GM12878 (cell line): Measurements from ENCODE around the gene PLAGL2. TPM values are rescaled to one million over a fixed set of nuclear protein-coding genes. Genes with fewer than 3 reads are reported as not detected.

Source experiments
- ATAC-seq: fragments of 200-7000 bp; cut with Tn5 transposase; 3 replicates; pipeline ENCODE4 v1.9.1; 2020; ENCODE audit warnings: mild to moderate bottlenecking, moderate library complexity
- BruUV-seq: library from RNA; stranded (reverse); fragments of 400-500 nt; replicated peaks from 2 replicates; lab custom pipeline; 2021; lab: Mats Ljungman, UMichigan
- CTCF ChIA-PET: fragments of 300-600 bp; sonication (Branson Sonifier 250); formaldehyde crosslinking; extraction: SDS; loops from one replicate; lab custom pipeline; 2021; ENCODE audit warnings: inconsistent platforms; lab: Yijun Ruan, JAX
- POLR2A ChIA-PET: fragments of 350-600 bp; formaldehyde crosslinking; extraction: SDS; loops from one replicate; lab custom pipeline; 2021; ENCODE audit warnings: inconsistent platforms; lab: Charles Lee
- RAD21 ChIA-PET: fragments of 300-600 bp; sonication (Branson Sonifier 250); formaldehyde crosslinking; loops from one replicate; lab custom pipeline; 2023; ENCODE audit warnings: antibody characterized with exemption; ENCODE audit not compliant: unreplicated experiment; lab: Charles Lee
- SMC1A ChIA-PET: fragments of 300-600 bp; sonication (Branson Sonifier 250); formaldehyde crosslinking; loops from one replicate; lab custom pipeline; 2023; ENCODE audit not compliant: unreplicated experiment, uncharacterized antibody; lab: Charles Lee
- DNase-seq: peaks from one replicate; pipeline ENCODE4 v3.0.0-alpha.2; 2011; ENCODE audit warnings: low read depth, low spot score
- FAIRE-seq: peaks from 3 replicates; lab custom pipeline; 2011; peaks lifted over from hg19 to GRCh38; lab: Jason Lieb, UNC
- H2AFZ ChIP-seq: 2 replicates; pipeline ENCODE4 v1.6.0; 2011; ENCODE audit warnings: low read depth, low read length, control low read depth; ENCODE audit not compliant: control insufficient read depth
- H3K27ac ChIP-seq: 2 replicates; pipeline ENCODE4 v1.5.1; 2011; ENCODE audit warnings: control low read depth; ENCODE audit not compliant: control insufficient read depth, insufficient read depth
- H3K27me3 ChIP-seq, 2 experiments: replicated peaks in 1 of 2; 2 replicates each; pipeline versions ENCODE4 v1.6.0 to v1.6.1; 2011; ENCODE audit warnings: low read length in 1 of 2; ENCODE audit not compliant: control insufficient read depth in 2 of 2, insufficient read depth in 2 of 2
- H3K36me3 ChIP-seq, 2 experiments: 2 replicates each; pipeline ENCODE4 v1.5.1; 2011; ENCODE audit warnings: low read length in 1 of 2; ENCODE audit not compliant: control insufficient read depth in 2 of 2, insufficient read depth in 2 of 2
- H3K4me1 ChIP-seq: 2 replicates; pipeline ENCODE4 v1.6.1; 2011; ENCODE audit warnings: mild to moderate bottlenecking, low read length, moderate library complexity, mixed read lengths; ENCODE audit not compliant: control insufficient read depth, insufficient read depth
- H3K4me2 ChIP-seq: 2 replicates; pipeline ENCODE4 v1.6.0; 2011; ENCODE audit warnings: control low read depth; ENCODE audit not compliant: control insufficient read depth, insufficient read depth
- H3K4me3 ChIP-seq: fragments of 200-600 bp; sonication (generic); 2 replicates; pipeline ENCODE4 v1.5.1; 2016
- H3K79me2 ChIP-seq: 2 replicates; pipeline ENCODE4 v1.6.0; 2011; ENCODE audit warnings: low read length; ENCODE audit not compliant: control insufficient read depth, insufficient read depth
- H3K9ac ChIP-seq: 2 replicates; pipeline ENCODE4 v1.8.0; 2011; ENCODE audit warnings: low read length, control low read depth, mixed read lengths; ENCODE audit not compliant: control insufficient read depth, insufficient read depth
- H3K9me3 ChIP-seq: replicated peaks from 3 replicates; pipeline ENCODE4 v1.5.1; 2011; ENCODE audit warnings: mild to moderate bottlenecking, low read length; ENCODE audit not compliant: control insufficient read depth, insufficient read depth
- H4K20me1 ChIP-seq: 2 replicates; pipeline ENCODE4 v1.6.0; 2011; ENCODE audit not compliant: control insufficient read depth, insufficient read depth
- NR2C2 ChIP-seq: IDR thresholded peaks from 2 replicates; pipeline ENCODE4 v1.6.1; 2011; ENCODE audit warnings: borderline replicate concordance, low read depth; ENCODE audit not compliant: control insufficient read depth, insufficient read length
- POLR2AphosphoS5 ChIP-seq: IDR thresholded peaks from 2 replicates; pipeline ENCODE4 v1.6.1; 2011; ENCODE audit warnings: mild to moderate bottlenecking, low read length, inconsistent platforms
- RBBP5 ChIP-seq: fragments of 200-600 bp; sonication (generic); conservative IDR thresholded peaks from 2 replicates; pipeline ENCODE4 v1.6.1; 2016
- TBL1XR1 ChIP-seq: IDR thresholded peaks from 2 replicates; pipeline ENCODE4 v1.6.1; 2012; ENCODE audit warnings: low read depth, low read length, improper control_type of control experiment
- WGBS: methylation state at CpG from one replicate; pipeline ENCODE4 v1.1.6; 2016; ENCODE audit warnings: low lambda C conversion rate; ENCODE audit not compliant: insufficient replicate concordance, insufficient coverage; ENCODE audit errors: missing lambda C conversion rate; 5-methylcytosine and 5-hydroxymethylcytosine counted together
- in situ Hi-C: fragments of 300-500 bp; cut with MboI; formaldehyde crosslinking; loops from 9 replicates; pipeline ENCODE4 v1.14.3; 2018; ENCODE audit warnings: mixed read lengths
- intact Hi-C: fragments of 100-400 bp; cut with micrococcal nuclease; formaldehyde crosslinking; loops from one replicate; pipeline ENCODE4 v1.14.2; 2022; ENCODE audit not compliant: unreplicated experiment
- polyA plus RNA-seq, 11 experiments: library from polyadenylated mRNA; depleted of rRNA in 4 of 11; unstranded in 6 of 11; stranded (reverse) in 5 of 11; fragments of >200 nt; fragmentation: Nextera tagmentation in 4 of 11; fragmentation: Illumina TruSeq in 1 of 11; extraction: Ambion mirVana in 4 of 11; extraction: Trizol in 1 of 11; gene quantifications; 1 replicate in 1 of 11; 2 replicates in 10 of 11; pipeline versions ENCODE4 v1.2.1 to v1.2.3, GENCODE V29; 2011 to 2016; ENCODE audit warnings: inconsistent platforms in 2 of 11, missing spikeins in 2 of 11, low read depth in 1 of 11
- total RNA-seq, 4 experiments: library from RNA; depleted of rRNA in 3 of 4; stranded (reverse); fragments of >200 nt in 3 of 4; fragmentation: Illumina TruSeq in 1 of 4; extraction: Trizol in 1 of 4; gene quantifications; 2 replicates each; pipeline versions ENCODE4 v1.2.1 to v1.2.3, GENCODE V29; 2013 to 2021
- TF ChIP-seq, protein P1 (sequence below): IDR thresholded peaks from 2 replicates; pipeline ENCODE4 v1.6.1; 2011; ENCODE audit warnings: borderline replicate concordance, low read depth, mild to moderate bottlenecking, moderate library complexity, mixed read lengths, low read length; ENCODE audit not compliant: insufficient read depth; ENCODE audit errors: extremely low read length

PLAGL2 gene
- total and polyA plus RNA-seq, 10 of the 15 experiments (the other 5 are each of a cell fraction or from before 2014, with no cell fraction given), result 4.4 to 32.3 (median 13.3) TPM

DNA sequence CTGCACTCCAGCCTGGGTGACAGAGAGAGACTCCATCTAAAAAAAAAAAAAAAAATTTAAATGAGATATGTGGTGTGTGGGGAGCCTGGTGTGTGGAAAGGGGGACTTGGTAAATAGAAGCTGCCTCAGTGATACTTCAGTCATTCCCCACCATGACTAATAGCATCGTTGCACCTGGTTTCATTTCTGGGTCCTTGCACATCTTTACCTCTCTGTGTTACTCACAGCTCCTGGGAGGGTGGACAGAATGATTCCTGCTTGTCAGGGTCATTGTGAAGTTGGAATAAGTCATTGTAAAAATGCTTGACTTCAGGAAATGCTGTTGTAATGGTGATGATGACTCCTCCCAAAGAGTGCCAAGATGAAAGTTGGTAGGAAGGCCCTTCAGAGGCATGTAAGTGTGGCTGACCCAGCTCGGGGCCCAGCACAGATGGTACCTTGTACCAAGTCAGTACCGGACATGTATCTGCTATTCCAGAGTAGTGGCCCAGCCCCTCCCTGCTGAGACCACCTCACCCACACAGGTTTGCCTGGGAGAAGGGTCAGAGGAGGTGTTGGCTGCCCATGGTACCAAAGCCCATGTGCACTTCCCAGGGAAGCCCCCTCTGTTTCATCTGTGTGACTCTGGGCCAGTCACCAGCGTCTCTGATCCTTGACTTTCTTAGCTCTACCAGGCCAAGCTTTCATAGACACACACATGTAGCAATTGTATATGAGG is 48.4 kb downstream of the PLAGL2 start (continued):
- no peak for TF ChIP-seq NR2C2
- TF ChIP-seq, protein P1, sequence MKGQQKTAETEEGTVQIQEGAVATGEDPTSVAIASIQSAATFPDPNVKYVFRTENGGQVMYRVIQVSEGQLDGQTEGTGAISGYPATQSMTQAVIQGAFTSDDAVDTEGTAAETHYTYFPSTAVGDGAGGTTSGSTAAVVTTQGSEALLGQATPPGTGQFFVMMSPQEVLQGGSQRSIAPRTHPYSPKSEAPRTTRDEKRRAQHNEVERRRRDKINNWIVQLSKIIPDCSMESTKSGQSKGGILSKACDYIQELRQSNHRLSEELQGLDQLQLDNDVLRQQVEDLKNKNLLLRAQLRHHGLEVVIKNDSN, result no peak

- peaks cover 13 to 32% of the 10 kb centered on the region in 2 experiments for H3K36me3 ChIP-seq
- H3K27me3 ChIP-seq, result no peaks in the 10 kb centered on the region
- no peak overlapping the region for H3K4me3 ChIP-seq
- 88% methylated on average over 11 of the region's 11 CpGs for WGBS
- ChIA-PET SMC1A (no interaction called here), RAD21 (no interaction called here), CTCF (no interaction called here), POLR2A (no interaction called here)
- no peak overlapping the region for H3K27ac ChIP-seq
- no peak overlapping the region for H3K4me2 ChIP-seq
- intact Hi-C loops (no loop called here), in situ Hi-C loops (no loop called here)
- TF ChIP-seq TBL1XR1 (no peak), POLR2AphosphoS5 (no peak), RBBP5 (no peak)
- DNase-seq, result no peak
- FAIRE-seq, result no peak
- no peak for ATAC-seq
- H2AFZ ChIP-seq, result no peak overlapping the region
- no TSS peak for BruUV-seq
- no peaks in the 10 kb centered on the region for H4K20me1 ChIP-seq
- H3K9ac ChIP-seq, result no peak overlapping the region
- peaks cover 10% of the 10 kb centered on the region for H3K4me1 ChIP-seq
- H3K79me2 ChIP-seq, result no peaks in the 10 kb centered on the region
- no peaks in the 10 kb centered on the region for H3K9me3 ChIP-seq
Measured at GRCh38 chr20:32158351-32158750, 49.2 kb downstream of the PLAGL2 start.
